Tibial nerve (tissue), 3 donors: Measurements from ENCODE around the gene GRIK3.

ENCODE experiments used
- POLR2A ChIP-seq, 2 donors: fragments of 450-650 bp; IDR thresholded peaks; one replicate each; pipeline ENCODE4 v1.6.1; 2017; ENCODE audit warnings: antibody characterized with exemption in 2 of 2, mild to moderate bottlenecking in 2 of 2, moderate library complexity in 2 of 2
- TF ChIP-seq, protein P1 (sequence below), 5 experiments: fragments of 200-600 bp in 3 of 5; fragments of 450-650 bp in 2 of 5; sonication (generic) in 3 of 5; IDR thresholded peaks; one replicate each; pipeline ENCODE4 v1.5.1; 2016 to 2019; ENCODE audit warnings: antibody characterized with exemption in 5 of 5, mild to moderate bottlenecking in 3 of 5, moderate library complexity in 2 of 5

DNA sequence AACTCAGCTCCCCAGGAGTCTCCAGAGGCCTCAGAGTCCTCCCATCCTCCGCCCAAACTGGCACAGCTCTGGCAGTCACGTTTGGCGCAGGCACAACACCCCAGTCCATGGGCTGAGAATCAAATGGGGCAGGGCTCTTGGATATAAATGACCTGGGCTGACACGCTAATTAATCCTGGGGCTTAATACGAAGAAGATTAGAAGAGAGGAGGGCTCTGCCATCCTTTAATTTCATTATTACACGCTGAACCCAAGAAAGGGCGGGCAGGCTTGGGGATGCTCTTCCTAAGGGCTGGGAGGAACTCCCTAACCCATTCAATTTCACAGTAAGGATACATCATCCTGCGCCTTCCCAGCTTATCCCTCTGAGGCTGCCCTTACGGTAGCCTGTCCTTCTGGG lies 2.4 kb downstream of the GRIK3 start:
- TF ChIP-seq, protein P1, sequence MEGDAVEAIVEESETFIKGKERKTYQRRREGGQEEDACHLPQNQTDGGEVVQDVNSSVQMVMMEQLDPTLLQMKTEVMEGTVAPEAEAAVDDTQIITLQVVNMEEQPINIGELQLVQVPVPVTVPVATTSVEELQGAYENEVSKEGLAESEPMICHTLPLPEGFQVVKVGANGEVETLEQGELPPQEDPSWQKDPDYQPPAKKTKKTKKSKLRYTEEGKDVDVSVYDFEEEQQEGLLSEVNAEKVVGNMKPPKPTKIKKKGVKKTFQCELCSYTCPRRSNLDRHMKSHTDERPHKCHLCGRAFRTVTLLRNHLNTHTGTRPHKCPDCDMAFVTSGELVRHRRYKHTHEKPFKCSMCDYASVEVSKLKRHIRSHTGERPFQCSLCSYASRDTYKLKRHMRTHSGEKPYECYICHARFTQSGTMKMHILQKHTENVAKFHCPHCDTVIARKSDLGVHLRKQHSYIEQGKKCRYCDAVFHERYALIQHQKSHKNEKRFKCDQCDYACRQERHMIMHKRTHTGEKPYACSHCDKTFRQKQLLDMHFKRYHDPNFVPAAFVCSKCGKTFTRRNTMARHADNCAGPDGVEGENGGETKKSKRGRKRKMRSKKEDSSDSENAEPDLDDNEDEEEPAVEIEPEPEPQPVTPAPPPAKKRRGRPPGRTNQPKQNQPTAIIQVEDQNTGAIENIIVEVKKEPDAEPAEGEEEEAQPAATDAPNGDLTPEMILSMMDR (IDR thresholded peaks at IDR 0.05), result no peak
- TF ChIP-seq POLR2A (IDR thresholded peaks at IDR 0.05), result no peak
